Measurements from ENCODE around the gene CPLANE1. TPM values are rescaled to one million over a fixed set of nuclear protein-coding genes. Genes with fewer than 3 reads are reported as not detected.

The CPLANE1 gene
- polyA plus RNA-seq, 1 donor (not counting 4 experiments of a cell fraction or from before 2014, with no cell fraction given), result 9.2 TPM

GRCh38 chr5:37283214-37283820 is 34.1 kb upstream of the CPLANE1 start:
- no peak overlapping the region for H3K4me3 ChIP-seq (ENCODE audit: control insufficient read depth in 2 of 3, extremely low read depth in 1 of 3, insufficient read depth in 2 of 3, low read depth in 1 of 3, low read length in 3 of 3)
- dilution Hi-C loops (cut with MboI; ENCODE audit: extremely low pct_ligation_motif_present, low sequenced_read_pairs), result no loop called here
- TF ChIP-seq CTCF (optimal IDR thresholded peaks at IDR 0.05 in 1 of 3, IDR thresholded peaks at IDR 0.05 in 1 of 3, conservative IDR thresholded peaks at IDR 0.05 in 1 of 3; ENCODE audit: extremely low read depth in 1 of 3, insufficient read depth in 2 of 3, low read length in 3 of 3), result no peak
- no peak for TF ChIP-seq EZH2 (IDR thresholded peaks at IDR 0.05; ENCODE audit: low read length)
- H2AFZ ChIP-seq (ENCODE audit: control insufficient read depth, low read length), result no peak overlapping the region
- no peaks in the 10 kb centered on the region for H4K20me1 ChIP-seq (ENCODE audit: control insufficient read depth, extremely low read depth, insufficient read depth, low read length)
- H3K9ac ChIP-seq (ENCODE audit: control insufficient read depth, extremely low read depth, insufficient read depth, low read length), result no peak overlapping the region
- no peaks in the 10 kb centered on the region for H3K27me3 ChIP-seq (ENCODE audit: control insufficient read depth, extremely low read depth, insufficient read depth, low read length)
- peaks cover 2% of the 10 kb centered on the region for H3K9me3 ChIP-seq (ENCODE audit: control insufficient read depth, low read depth, low read length)
- no peaks in the 10 kb centered on the region for H3K36me3 ChIP-seq (ENCODE audit: control insufficient read depth in 2 of 2, extremely low read depth in 1 of 2, insufficient read depth in 2 of 2, low read length in 2 of 2)
- H3K27ac ChIP-seq (ENCODE audit: control insufficient read depth, insufficient read depth, low read length), result no peak overlapping the region
- H3K4me2 ChIP-seq (ENCODE audit: control insufficient read depth, extremely low read depth, insufficient read depth, low read depth, low read length), result no peak overlapping the region
- no peaks in the 10 kb centered on the region for H3K9me1 ChIP-seq (ENCODE audit: control insufficient read depth, extremely low read depth, insufficient read depth, low read length)
- H3K79me2 ChIP-seq (ENCODE audit: control insufficient read depth, insufficient read depth, low read length), result no peaks in the 10 kb centered on the region
- no peaks in the 10 kb centered on the region for H3K4me1 ChIP-seq (ENCODE audit: control insufficient read depth, extremely low read depth, insufficient read depth, low read length)
- DNase-seq (ENCODE audit: low read depth, low spot score) (no peak), FAIRE-seq (no peak)

- Histone ChIP-seq H3K9ac (ENCODE audit: control insufficient read depth, extremely low read depth, insufficient read depth, low read length) (no peak overlapping the region), H3K27me3 (ENCODE audit: control insufficient read depth, extremely low read depth, insufficient read depth, low read length) (no peaks in the 10 kb centered on the region), H3K79me2 (ENCODE audit: control insufficient read depth, insufficient read depth, low read length) (no peaks in the 10 kb centered on the region), H3K27ac (ENCODE audit: control insufficient read depth, insufficient read depth, low read length) (no peak overlapping the region), H3K9me1 (ENCODE audit: control insufficient read depth, extremely low read depth, insufficient read depth, low read length) (no peaks in the 10 kb centered on the region), H3K36me3 (ENCODE audit: control insufficient read depth in 2 of 2, extremely low read depth in 1 of 2, insufficient read depth in 2 of 2, low read length in 2 of 2) (no peaks in the 10 kb centered on the region), H3K9me3 (ENCODE audit: control insufficient read depth, low read depth, low read length) (peaks cover 3% of the 10 kb centered on the region), H3K4me3 (ENCODE audit: control insufficient read depth in 2 of 3, extremely low read depth in 1 of 3, insufficient read depth in 2 of 3, low read depth in 1 of 3, low read length in 3 of 3) (no peak overlapping the region), H4K20me1 (ENCODE audit: control insufficient read depth, extremely low read depth, insufficient read depth, low read length) (no peaks in the 10 kb centered on the region), H3K4me1 (ENCODE audit: control insufficient read depth, extremely low read depth, insufficient read depth, low read length) (peaks cover 7% of the 10 kb centered on the region), H2AFZ (ENCODE audit: control insufficient read depth, low read length) (no peak overlapping the region), H3K4me2 (ENCODE audit: control insufficient read depth, extremely low read depth, insufficient read depth, low read depth, low read length) (no peak overlapping the region)
- DNase-seq (ENCODE audit: low read depth, low spot score) (no peak), FAIRE-seq (no peak)
- dilution Hi-C loops (cut with MboI; ENCODE audit: extremely low pct_ligation_motif_present, low sequenced_read_pairs), result no loop called here
- TF ChIP-seq CTCF (optimal IDR thresholded peaks at IDR 0.05 in 1 of 3, IDR thresholded peaks at IDR 0.05 in 1 of 3, conservative IDR thresholded peaks at IDR 0.05 in 1 of 3; ENCODE audit: extremely low read depth in 1 of 3, insufficient read depth in 2 of 3, low read length in 3 of 3) (no peak), EZH2 (IDR thresholded peaks at IDR 0.05; ENCODE audit: low read length) (no peak)
Measured at GRCh38 chr5:37275511-37275910, 26.3 kb upstream of the CPLANE1 start.
